IgD-negative memory B cell (primary cell): Measurements from ENCODE around the gene ATP11A. TPM values are rescaled to one million over a fixed set of nuclear protein-coding genes. Genes with fewer than 3 reads are reported as not detected.

ENCODE experiments used
- H3K27ac Mint-ChIP-seq, 3 donors: one replicate each; pipeline ENCODE4 v1.8.0; 2020 to 2022; ENCODE audit warnings: mild to moderate bottlenecking in 3 of 3, mixed read lengths in 3 of 3, moderate library complexity in 1 of 3
- H3K27me3 Mint-ChIP-seq: one replicate; pipeline ENCODE4 v1.8.0; 2021; ENCODE audit warnings: mixed read lengths
- H3K36me3 Mint-ChIP-seq: one replicate; pipeline ENCODE4 v1.8.0; 2020; ENCODE audit warnings: mild to moderate bottlenecking, mixed read lengths
- H3K4me1 Mint-ChIP-seq, 3 donors: one replicate each; pipeline ENCODE4 v1.8.0; 2020 to 2022; ENCODE audit warnings: mixed read lengths in 3 of 3, mild to moderate bottlenecking in 1 of 3
- H3K4me3 Mint-ChIP-seq, 4 donors: one replicate each; pipeline ENCODE4 v1.8.0; 2020 to 2022; ENCODE audit warnings: mild to moderate bottlenecking in 4 of 4, mixed read lengths in 4 of 4, moderate library complexity in 3 of 4
- H3K9me3 Mint-ChIP-seq, 3 donors: one replicate each; pipeline ENCODE4 v1.8.0; 2020 to 2021; ENCODE audit warnings: mixed read lengths in 3 of 3, mild to moderate bottlenecking in 1 of 3
- polyA plus RNA-seq: library from polyadenylated mRNA; unstranded; fragments of 300-500 nt; fragmentation: Illumina TruSeq; gene quantifications from one replicate; pipeline ENCODE4 v1.2.3, GENCODE V29; 2021

The ATP11A gene
- polyA plus RNA-seq, 1 donor from 2014 or later: 2.9 TPM

DNA sequence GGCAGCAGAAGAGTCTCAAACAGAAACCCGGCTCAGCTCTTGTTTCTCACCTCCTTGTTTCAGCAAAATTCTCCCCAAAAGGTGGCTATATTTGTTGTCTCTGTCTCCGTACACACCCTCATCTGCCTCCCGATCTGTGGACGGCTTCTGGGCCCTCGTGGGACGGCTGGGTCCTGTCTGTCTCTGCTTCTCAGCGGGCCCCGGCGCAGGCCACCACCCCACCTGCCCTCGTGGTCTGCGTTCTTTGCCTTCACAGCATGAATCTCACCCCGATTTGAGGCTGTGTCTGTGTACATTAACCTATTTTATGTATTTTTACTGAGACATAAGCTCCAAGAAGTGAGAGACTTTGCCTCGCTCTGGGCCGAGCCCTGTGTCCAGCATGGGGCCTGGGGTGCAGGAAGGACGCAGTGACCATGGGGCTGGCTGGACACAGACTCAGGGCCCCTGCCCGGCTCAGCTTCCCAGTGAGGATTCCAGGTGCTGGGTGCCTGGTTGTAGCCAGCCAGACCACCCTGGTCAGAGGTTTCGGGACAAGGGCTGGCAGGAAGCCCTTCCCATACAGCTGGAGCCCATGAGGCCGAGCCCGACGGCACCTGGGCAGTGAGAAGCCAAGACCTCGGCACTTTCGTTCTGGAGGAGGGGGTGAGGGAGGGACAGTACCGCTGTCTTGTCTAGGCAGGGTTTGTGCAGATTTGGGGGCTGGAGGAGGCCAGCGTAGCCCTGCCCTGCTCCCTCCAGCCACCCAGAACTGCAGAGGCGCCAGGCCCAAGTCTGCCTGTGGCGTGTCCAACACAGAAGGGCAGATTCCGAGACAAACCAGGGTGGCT lies 200.7 kb downstream of the ATP11A start:
- Mint-ChIP-seq H3K4me3 (no peak overlapping the region), H3K4me1 (peaks cover 8 to 10% (median 10%) of the 10 kb centered on the region in 3 donors), H3K9me3 (no peaks in the 10 kb centered on the region), H3K36me3 (no peaks in the 10 kb centered on the region), H3K27me3 (peaks cover 2% of the 10 kb centered on the region), H3K27ac (peak overlapping the region in 1 of 3 donors; percentile 41)

DNA sequence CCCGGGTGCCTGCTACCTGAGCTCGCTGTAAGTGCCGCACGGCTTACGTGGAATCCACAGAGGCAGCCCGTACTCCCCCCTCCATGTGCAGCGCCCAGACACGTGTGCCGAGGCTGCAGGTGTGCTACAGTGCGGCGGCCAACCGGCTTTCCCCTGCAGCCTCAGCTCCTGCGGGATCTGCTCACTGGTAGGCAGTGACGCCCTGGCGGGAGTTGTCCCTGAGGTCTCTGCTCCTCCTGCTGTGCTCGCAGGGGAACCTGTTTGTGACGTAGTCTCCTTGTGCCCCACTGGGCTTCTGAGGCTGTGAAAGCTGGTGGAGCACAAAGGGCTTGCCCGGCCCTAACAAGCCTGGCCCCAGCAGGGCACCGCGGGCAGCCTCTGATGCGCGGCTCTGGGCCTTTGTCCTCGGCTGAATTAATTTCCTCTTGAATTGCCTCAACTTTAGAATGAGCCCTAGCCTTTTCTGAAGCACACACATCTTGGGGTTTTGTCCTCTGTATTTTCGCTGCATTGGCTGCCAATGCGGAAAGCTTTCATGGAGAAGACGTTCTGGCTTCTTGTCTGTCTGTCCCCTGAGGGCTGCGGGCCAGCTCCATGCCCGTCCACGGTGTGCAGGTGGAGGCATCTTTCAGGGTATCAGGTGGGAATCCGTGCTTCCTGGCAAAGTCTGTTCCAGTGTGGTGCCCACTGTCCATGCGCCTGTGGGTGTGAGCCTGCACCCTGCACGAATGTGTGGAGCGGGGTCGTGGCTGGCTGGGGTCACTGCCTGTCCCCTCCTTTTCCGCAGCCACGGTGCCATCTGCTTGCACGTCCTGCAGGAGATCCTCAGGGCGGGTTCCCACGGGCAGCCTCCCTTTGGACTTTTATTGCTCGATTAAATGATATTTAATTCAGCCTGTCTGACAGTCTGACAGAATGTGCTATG lies 201.9 kb downstream of the ATP11A start:
- Mint-ChIP-seq H3K4me3 (peak overlapping the region in 1 of 4 donors; percentile 81), H3K4me1 (peaks cover 8 to 11% (median 10%) of the 10 kb centered on the region in 3 donors)

DNA sequence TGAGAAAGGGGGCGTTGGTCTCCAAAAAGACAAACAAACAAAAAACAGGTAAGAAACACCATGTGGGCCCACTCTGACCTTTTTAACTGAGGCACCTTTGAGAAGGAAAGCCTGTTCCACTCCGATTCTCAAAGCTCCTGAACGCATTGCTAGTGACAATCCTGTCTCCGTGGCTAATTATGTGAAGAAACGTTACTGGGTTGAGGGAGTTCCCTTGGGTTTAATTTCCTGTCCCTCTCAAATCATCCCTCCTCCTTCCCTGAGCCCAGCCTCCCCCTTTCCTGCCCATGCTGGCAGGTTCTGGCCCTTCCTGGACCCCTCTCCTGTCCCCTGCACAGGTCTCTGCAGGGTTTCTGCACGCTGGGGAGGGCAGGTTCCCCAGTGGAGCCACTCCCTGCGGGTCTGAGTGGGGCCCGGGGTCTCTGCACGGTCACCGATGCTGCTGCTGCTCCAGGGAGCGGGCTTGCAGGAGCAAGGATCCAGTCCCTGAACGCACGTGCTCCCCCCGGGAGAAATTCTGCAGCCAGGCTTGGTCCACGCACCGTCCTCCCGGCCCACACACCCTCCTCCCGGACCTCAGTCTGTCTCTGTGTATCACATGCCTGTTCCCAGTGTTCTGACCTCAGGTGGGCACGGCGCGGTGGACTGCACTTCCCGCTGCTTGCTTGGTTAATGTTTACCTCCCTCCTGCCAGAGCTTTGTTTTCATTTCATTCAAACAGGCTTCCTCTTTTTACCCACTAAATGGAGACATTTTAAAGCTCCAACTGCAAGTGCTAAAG lies 202.8 kb downstream of the ATP11A start:
- Mint-ChIP-seq H3K9me3 (no peaks in the 10 kb centered on the region), H3K27me3 (peaks cover 4% of the 10 kb centered on the region), H3K4me1 (peaks cover 8 to 11% (median 10%) of the 10 kb centered on the region in 3 donors), H3K27ac (peak overlapping the region in 2 of 3 donors; percentile 29 to 54), H3K4me3 (peak overlapping the region; percentile 66 to 90 (median 81)), H3K36me3 (peaks cover 3% of the 10 kb centered on the region)

More for the DNA sequence above, 201.9 kb downstream of the ATP11A start:
- Mint-ChIP-seq H3K9me3 (no peaks in the 10 kb centered on the region), H3K27me3 (peaks cover 2% of the 10 kb centered on the region), H3K36me3 (peaks cover 3% of the 10 kb centered on the region), H3K27ac (no peak overlapping the region)

DNA sequence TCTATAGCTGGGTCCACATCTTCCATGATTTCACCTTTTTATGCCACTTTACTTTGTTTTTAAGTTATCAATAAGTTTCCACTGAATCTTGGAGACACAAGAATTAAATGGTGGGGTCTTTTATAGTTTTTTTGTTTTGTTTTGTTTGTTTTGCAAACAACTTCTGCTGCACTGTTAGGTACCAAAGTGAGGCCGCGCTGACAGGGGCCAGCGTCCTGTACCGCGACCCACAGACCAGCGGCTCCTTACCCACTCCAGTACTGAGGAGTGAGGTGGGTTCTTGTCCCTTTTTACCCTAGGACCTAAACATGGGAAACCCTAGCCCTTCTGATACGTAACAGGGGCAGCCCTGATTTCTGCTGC lies 203.3 kb downstream of the ATP11A start:
- H3K4me1 Mint-ChIP-seq: peaks cover 8 to 11% (median 10%) of the 10 kb centered on the region in 3 donors
- peaks cover 4% of the 10 kb centered on the region for H3K27me3 Mint-ChIP-seq
- peak overlapping the region; percentile 66 to 90 (median 81) for H3K4me3 Mint-ChIP-seq
- no peaks in the 10 kb centered on the region for H3K9me3 Mint-ChIP-seq
- peaks cover 3% of the 10 kb centered on the region for H3K36me3 Mint-ChIP-seq
- H3K27ac Mint-ChIP-seq: peak overlapping the region in 2 of 3 donors; percentile 29 to 54

DNA sequence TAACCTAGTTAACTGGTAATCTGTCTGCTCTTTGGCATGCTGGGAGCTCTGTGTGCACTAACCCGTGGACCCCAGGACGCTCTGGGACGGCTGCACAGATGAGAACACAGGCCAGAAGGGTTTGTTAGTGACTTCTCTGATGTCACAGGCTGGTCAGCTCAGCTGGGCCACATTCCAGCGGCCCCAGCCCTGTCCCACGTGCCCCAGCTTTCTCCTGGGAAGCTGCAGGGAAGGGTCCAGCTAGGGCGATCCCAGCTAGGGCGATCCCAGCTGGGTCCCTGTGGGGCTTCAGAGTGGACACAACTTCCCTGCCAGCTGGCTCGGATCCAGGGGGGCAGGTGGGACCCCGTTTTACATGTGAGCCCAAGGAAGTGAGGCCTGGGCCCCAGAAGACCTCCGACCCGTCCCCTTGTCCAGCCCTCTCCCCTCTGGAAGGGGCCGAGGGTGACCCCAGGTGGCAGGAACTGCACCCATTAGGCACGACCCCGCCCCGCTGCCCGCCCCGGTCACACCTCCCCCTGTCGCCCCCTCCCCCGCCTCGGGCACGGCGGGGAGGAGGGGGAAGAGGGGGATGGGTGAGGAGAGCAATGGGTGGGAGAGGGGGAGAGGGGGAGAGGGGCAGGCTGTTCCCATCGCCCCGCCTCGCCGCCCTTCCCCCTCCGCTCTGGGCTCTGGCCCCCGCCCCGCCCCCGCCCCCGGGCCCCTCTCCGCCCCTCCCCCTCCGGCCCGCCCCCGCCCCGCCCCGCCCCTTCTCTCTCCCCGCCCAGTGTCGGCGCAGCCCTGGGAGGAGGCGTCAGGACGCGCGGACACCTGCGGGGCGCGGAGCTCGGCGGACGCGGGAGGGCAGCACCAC lies 204.0 kb downstream of the ATP11A start:
- Mint-ChIP-seq H3K4me3 (peak overlapping the region; percentile 66 to 90 (median 81)), H3K9me3 (no peaks in the 10 kb centered on the region), H3K27ac (peak overlapping the region in 1 of 3 donors; percentile 54), H3K36me3 (peaks cover 3% of the 10 kb centered on the region), H3K27me3 (peaks cover 4% of the 10 kb centered on the region), H3K4me1 (peaks cover 8 to 11% (median 10%) of the 10 kb centered on the region in 3 donors)

DNA sequence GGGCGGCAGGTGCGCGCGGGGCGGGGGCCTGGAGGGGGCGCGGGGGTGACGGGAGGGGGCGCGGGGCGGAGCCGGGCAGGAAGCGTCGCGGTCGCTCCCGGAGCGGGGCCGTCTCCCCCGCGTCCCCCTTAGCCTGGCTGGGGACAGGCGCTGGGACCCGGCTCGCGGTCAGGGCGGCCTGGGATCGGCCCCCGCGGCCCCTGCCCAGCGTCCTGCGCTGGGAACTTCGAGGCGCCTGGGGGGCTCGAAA lies 204.5 kb downstream of the ATP11A start:
- Mint-ChIP-seq H3K4me3 (peak overlapping the region in 1 of 4 donors; percentile 75), H3K27ac (no peak overlapping the region)

DNA sequence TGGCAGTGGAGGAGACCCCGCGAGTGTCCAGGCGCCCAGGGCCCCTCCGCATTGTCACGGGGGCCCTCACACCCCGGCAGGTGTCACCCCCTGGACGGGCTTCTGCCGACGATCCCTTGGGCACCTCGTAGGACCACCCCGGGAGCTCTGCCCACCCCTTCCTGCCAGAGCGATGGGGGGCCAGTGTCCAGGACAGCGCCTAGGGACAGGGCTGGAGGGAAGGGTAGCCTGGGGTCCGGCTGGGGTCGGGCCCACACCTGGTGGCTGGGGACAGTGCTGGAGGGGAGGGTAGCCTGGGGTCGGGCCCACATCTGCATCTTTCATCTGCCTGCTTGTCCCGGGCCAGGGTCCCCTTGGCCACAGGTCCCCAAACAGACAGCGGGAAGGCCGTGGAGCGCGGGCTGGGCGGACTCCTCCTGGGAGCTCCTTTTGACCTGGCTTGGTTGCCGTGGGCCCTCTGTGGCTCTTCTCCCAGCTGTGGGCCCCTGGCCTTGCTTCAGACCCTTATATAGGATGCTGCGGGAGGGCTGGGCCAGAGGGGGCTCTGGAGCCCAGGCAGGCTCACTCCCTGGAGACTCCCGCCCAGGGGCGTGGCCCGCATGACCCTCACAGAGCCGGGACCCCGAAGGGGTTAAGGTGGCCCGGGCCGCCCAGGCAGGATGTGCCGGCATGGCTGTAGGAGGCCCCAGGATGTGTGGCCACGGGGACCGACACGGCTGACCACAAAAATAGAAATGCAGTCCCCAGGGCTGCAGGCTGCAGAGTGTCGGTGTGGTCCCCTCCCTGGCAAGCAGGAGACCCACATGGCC lies 205.0 kb downstream of the ATP11A start:
- peaks cover 4% of the 10 kb centered on the region for H3K27me3 Mint-ChIP-seq
- H3K4me1 Mint-ChIP-seq: peaks cover 10 to 11% (median 10%) of the 10 kb centered on the region in 3 donors
- no peaks in the 10 kb centered on the region for H3K9me3 Mint-ChIP-seq
- H3K27ac Mint-ChIP-seq: no peak overlapping the region
- H3K36me3 Mint-ChIP-seq: peaks cover 3% of the 10 kb centered on the region
- H3K4me3 Mint-ChIP-seq: peak overlapping the region; percentile 54 to 82 (median 72)

More for the DNA sequence above, 204.5 kb downstream of the ATP11A start:
- peaks cover 8 to 11% (median 10%) of the 10 kb centered on the region in 3 donors for H3K4me1 Mint-ChIP-seq
- peaks cover 3% of the 10 kb centered on the region for H3K36me3 Mint-ChIP-seq
- H3K27me3 Mint-ChIP-seq: peaks cover 4% of the 10 kb centered on the region
- no peaks in the 10 kb centered on the region for H3K9me3 Mint-ChIP-seq

DNA sequence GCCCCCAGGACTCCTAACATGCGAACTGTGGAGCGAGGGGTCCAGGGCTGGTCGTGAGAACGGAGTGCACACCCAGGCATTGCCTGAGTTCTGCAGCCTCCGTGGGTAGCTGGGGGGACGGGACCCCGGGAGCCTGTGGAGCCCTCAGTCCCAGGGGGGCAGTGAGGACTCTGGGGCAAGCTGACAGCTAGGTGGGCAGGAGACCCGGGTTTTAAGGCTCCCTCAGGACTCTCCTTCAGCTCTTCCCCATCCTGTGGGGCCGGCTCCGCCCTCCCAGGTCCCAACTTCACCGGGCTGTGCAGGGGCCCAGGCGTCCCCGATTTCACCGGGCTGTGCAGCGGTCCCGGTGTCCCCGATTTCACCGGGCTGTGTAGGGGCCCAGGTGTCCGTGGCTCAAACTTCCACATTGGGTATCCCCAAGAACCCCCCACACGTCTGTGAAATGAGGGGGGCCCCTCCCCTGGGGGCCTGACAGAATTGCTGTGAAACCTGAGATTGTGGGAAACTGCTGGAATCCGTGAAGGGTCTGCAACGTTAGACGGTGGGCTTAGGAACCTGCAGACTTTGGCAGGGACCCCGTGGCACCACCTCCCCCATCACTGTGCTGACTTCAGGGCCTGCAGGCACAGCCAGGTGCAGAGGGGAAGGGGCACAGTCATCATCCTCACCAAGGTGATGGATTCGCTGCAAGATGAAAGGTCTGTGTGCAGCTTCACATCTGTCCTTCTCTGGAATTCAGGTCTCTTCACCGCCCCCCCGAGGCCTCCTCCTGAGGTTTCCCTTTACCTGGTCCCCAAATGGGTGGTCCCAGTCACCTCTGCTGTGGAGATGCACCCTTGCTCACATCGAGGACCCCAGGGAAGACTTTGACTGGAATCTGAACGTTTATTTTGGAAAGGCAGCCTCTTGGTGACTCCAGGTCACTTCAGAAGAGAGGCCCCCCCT lies 206.0 kb downstream of the ATP11A start:
- peaks cover 11 to 13% (median 12%) of the 10 kb centered on the region in 3 donors for H3K4me1 Mint-ChIP-seq
- H3K4me3 Mint-ChIP-seq: peak overlapping the region in 3 of 4 donors; percentile 55 to 82 (median 67)
- H3K27me3 Mint-ChIP-seq: peaks cover 9% of the 10 kb centered on the region
- peak overlapping the region in 1 of 3 donors; percentile 12 for H3K27ac Mint-ChIP-seq
- peaks cover 0 to 2% (median 0%) of the 10 kb centered on the region in 3 donors for H3K9me3 Mint-ChIP-seq
- H3K36me3 Mint-ChIP-seq: peaks cover 6% of the 10 kb centered on the region

DNA sequence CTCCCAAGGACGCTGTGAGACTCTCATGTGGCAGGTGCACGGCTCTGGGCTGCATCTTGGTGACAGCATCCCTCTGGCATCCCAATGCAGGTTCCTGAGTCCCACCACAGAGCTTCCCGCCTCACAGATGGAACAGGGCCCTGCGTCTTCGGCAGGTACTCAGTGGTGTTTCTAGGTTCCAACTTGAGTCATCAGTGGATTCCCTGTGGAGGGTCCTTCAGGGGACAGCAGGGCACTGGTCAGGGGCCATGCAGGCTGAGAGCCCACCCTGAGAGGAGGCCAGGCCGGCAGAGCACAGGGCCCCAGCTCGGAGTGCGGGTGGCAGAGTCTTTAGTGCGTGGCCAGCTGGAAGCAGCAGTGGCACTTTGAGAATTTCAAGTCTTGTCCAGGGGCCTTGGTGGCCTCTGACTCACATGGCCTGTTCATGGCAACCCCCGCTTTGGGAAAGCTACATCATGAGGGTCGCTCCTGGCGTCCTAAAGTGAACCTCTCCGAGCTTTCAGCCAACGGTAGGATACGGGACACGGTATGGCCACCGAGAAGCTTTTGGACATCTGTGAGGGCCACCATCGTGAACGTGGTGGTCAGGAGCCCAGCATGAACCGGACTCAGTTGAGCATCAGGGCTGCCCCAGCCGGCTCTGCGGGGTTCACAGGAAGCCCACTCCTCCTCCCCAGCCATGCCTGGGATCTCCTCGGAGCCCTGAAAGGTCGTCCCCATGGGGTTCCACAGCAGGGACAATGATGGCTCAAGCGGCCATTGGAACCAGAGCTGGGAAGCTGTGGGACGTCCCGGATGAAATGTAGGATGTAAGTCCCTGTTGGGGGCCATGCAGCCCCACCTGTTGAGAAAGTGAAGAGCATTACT lies 207.1 kb downstream of the ATP11A start:
- Mint-ChIP-seq H3K27ac (no peak overlapping the region), H3K4me3 (peak overlapping the region in 3 of 4 donors; percentile 22 to 77 (median 67)), H3K27me3 (peaks cover 9% of the 10 kb centered on the region), H3K36me3 (peaks cover 6% of the 10 kb centered on the region), H3K4me1 (peaks cover 11 to 13% (median 12%) of the 10 kb centered on the region in 3 donors), H3K9me3 (peaks cover 0 to 2% (median 0%) of the 10 kb centered on the region in 3 donors)

DNA sequence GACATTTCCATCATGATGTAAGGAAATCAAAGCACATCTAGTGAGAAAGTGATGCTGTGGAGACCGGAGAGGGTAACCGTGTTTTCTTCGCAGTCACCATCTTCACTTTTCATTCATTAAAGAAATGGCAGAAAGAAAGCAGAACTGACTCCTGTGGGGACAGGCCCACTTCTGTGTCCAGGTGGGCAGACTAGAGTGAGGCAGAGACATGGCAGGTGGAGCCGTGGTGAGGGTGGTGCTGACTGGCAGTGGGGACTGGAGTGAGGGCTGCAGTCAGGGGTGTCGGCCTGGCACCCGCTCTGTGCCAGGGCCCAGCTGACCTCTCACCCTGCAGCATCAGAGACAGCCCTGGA lies 207.7 kb downstream of the ATP11A start:
- H3K9me3 Mint-ChIP-seq: peaks cover 0 to 2% (median 0%) of the 10 kb centered on the region in 3 donors
- peaks cover 6% of the 10 kb centered on the region for H3K36me3 Mint-ChIP-seq
- H3K4me1 Mint-ChIP-seq: peaks cover 11 to 13% (median 12%) of the 10 kb centered on the region in 3 donors
- H3K4me3 Mint-ChIP-seq: no peak overlapping the region
- H3K27me3 Mint-ChIP-seq: peaks cover 9% of the 10 kb centered on the region
- H3K27ac Mint-ChIP-seq: no peak overlapping the region

DNA sequence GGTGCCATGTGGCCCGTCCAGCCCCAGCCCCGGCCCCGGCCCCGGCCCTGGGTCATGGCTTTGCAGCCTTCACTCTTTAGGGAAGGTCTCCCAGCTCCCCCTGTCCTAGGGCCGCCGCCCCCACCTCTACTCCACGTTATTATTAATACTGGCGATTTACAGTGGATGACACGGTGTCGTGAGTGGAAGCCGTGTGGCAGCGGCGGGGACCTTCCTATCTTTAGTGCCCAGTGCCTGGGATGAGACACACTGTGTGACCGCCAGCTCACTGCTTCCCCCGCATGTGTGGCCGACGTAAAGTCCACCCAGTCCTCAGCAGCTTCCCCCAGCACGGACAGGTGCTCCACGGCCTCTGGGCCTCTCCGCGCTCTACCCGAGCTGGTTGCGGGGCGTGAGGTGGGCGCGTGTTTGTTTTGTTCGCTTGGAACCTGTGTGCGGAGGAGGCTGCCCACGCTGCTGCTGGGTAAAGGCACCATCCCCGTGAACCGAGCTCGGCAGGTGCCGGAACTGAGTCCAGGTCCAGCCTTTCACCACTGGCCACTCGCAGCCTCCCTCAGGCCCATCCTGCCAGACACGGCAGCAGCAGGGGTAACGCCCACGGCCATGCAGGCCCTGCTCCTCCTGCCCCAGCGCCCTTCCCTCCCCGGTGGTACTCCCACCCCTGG lies 208.2 kb downstream of the ATP11A start:
- H3K36me3 Mint-ChIP-seq: peaks cover 6% of the 10 kb centered on the region
- H3K4me3 Mint-ChIP-seq: no peak overlapping the region
- H3K27ac Mint-ChIP-seq: peak overlapping the region in 1 of 3 donors; percentile 3
- peaks cover 7 to 9% (median 8%) of the 10 kb centered on the region in 3 donors for H3K4me1 Mint-ChIP-seq
- H3K27me3 Mint-ChIP-seq: peaks cover 9% of the 10 kb centered on the region
- peaks cover 0 to 2% (median 0%) of the 10 kb centered on the region in 3 donors for H3K9me3 Mint-ChIP-seq
